HepG2 (cell line): ENCODE measurements around the gene CENATAC. TPM values are rescaled to one million over a fixed set of nuclear protein-coding genes. Genes with fewer than 3 reads are reported as not detected.
"Not testable (repeated sequence)": the region's sequence is repeated elsewhere in the genome, so short reads cannot be mapped to it uniquely, and the experiment has no call there.

ENCODE experiments used
- ATAC-seq: fragments of 200-7000 bp; cut with Tn5 transposase; 3 replicates; pipeline ENCODE4 v1.9.1; 2020; ENCODE audit warnings: mild to moderate bottlenecking, moderate library complexity
- BruUV-seq: library from RNA; stranded (reverse); fragments of 400-500 nt; replicated peaks from 2 replicates; lab custom pipeline; 2021; lab: Mats Ljungman, UMichigan
- CTCF ChIA-PET: fragments of 300-600 bp; formaldehyde crosslinking; extraction: SDS; loops from one replicate; lab custom pipeline; 2021; ENCODE audit warnings: low total read pairs, inconsistent platforms, low intra/inter-chr PET ratio; lab: Yijun Ruan, JAX
- POLR2A ChIA-PET: fragments of 350-600 bp; sonication (Branson Sonifier 250); formaldehyde crosslinking; loops from one replicate; lab custom pipeline; 2020; ENCODE audit warnings: antibody characterized with exemption, inconsistent platforms; lab: Yijun Ruan, JAX
- DNase-seq: peaks from one replicate; pipeline ENCODE4 v3.0.0-alpha.2; 2015; ENCODE audit warnings: low spot score
- FAIRE-seq: peaks from 3 replicates; lab custom pipeline; 2011; peaks lifted over from hg19 to GRCh38; lab: Jason Lieb, UNC
- H2AFZ ChIP-seq: one replicate; pipeline ENCODE4 v1.6.1; 2011; ENCODE audit warnings: low read length, inconsistent platforms
- H3K27ac ChIP-seq: fragments of 300-600 bp; 3 replicates; pipeline ENCODE4 v1.8.0; 2011; ENCODE audit warnings: mixed run types, mild to moderate bottlenecking, mixed read lengths, low read length, inconsistent platforms; ENCODE audit not compliant: insufficient read depth; ENCODE audit errors: extremely low read length
- H3K27me3 ChIP-seq, 2 experiments: fragments of 200-600 bp in 1 of 2; 2 replicates in 1 of 2; 3 replicates in 1 of 2; pipeline versions ENCODE4 v1.6.0 to v1.8.0; 2011; ENCODE audit warnings: low read length in 2 of 2, mild to moderate bottlenecking in 2 of 2, moderate library complexity in 2 of 2, inconsistent platforms in 1 of 2; ENCODE audit not compliant: insufficient read depth in 2 of 2, control insufficient read depth in 1 of 2
- H3K36me3 ChIP-seq, 2 experiments: fragments of 200-600 bp in 1 of 2; replicated peaks in 1 of 2; 2 replicates in 1 of 2; 3 replicates in 1 of 2; pipeline versions ENCODE4 v1.5.1 to v1.8.0; 2011; ENCODE audit warnings: low read length in 2 of 2, inconsistent platforms in 1 of 2; ENCODE audit not compliant: insufficient read depth in 2 of 2, control insufficient read depth in 1 of 2
- H3K4me1 ChIP-seq: 2 replicates; pipeline ENCODE4 v1.5.1; 2012; ENCODE audit warnings: low read length, inconsistent platforms; ENCODE audit not compliant: insufficient read depth
- H3K4me2 ChIP-seq: 2 replicates; pipeline ENCODE4 v1.6.0; 2011; ENCODE audit warnings: low read depth, low read length, inconsistent platforms
- H3K4me3 ChIP-seq, 3 experiments: fragments of 200-600 bp in 1 of 3; sonication (generic), shearing (Covaris generic) in 1 of 3; replicated peaks in 1 of 3; 2 replicates each; pipeline ENCODE4 v1.5.1; 2011 to 2016; ENCODE audit warnings: low read length in 3 of 3, inconsistent platforms in 2 of 3, low read depth in 2 of 3, mild to moderate bottlenecking in 2 of 3, control low read depth in 1 of 3, mixed read lengths in 1 of 3; ENCODE audit not compliant: insufficient read depth in 1 of 3
- H3K79me2 ChIP-seq: one replicate; pipeline ENCODE4 v1.6.1; 2011; ENCODE audit warnings: low read length, inconsistent platforms; ENCODE audit not compliant: insufficient read depth
- H3K9ac ChIP-seq: 2 replicates; pipeline ENCODE4 v1.6.0; 2011; ENCODE audit warnings: mild to moderate bottlenecking, low read depth, low read length, inconsistent platforms; ENCODE audit not compliant: insufficient read depth
- H3K9me3 ChIP-seq: 2 replicates; pipeline ENCODE4 v1.5.1; 2012; ENCODE audit warnings: mild to moderate bottlenecking, low read length
- H4K20me1 ChIP-seq: 2 replicates; pipeline ENCODE4 v1.6.0; 2011; ENCODE audit warnings: inconsistent platforms, mild to moderate bottlenecking, low read length, moderate library complexity; ENCODE audit not compliant: insufficient read depth
- MNT ChIP-seq: fragments of 450-650 bp; IDR thresholded peaks from 2 replicates; pipeline ENCODE4 v1.6.1; 2016
- ZMYM2 ChIP-seq: sonication (generic); formaldehyde crosslinking; IDR thresholded peaks from 2 replicates; pipeline ENCODE4 v1.8.0; 2022; ENCODE audit warnings: mild to moderate bottlenecking, missing genetic modification reagents
- ZNF256 ChIP-seq: sonication (generic); formaldehyde crosslinking; conservative IDR thresholded peaks from 2 replicates; pipeline ENCODE4 v1.4.0; 2020; ENCODE audit warnings: missing genetic modification reagents
- ZNF274 ChIP-seq: sonication (generic); formaldehyde crosslinking; IDR thresholded peaks from 2 replicates; pipeline ENCODE4 v1.5.1; 2020; ENCODE audit warnings: mild to moderate bottlenecking, missing genetic modification reagents
- ZNF430 ChIP-seq: sonication (generic); formaldehyde crosslinking; IDR thresholded peaks from 2 replicates; pipeline ENCODE4 v1.9.0; 2021; ENCODE audit warnings: mild to moderate bottlenecking, missing genetic modification reagents
- ZNF580 ChIP-seq: IDR thresholded peaks from 2 replicates; pipeline ENCODE4 v1.6.1; 2016; ENCODE audit warnings: low read depth, borderline replicate concordance
- ZNF687 ChIP-seq: sonication (generic); formaldehyde crosslinking; IDR thresholded peaks from 2 replicates; pipeline ENCODE4 v1.5.1; 2020; ENCODE audit warnings: mild to moderate bottlenecking, missing genetic modification reagents, moderate library complexity
- WGBS: methylation state at CpG from one replicate; pipeline ENCODE4 v1.1.6; 2017; ENCODE audit warnings: low lambda C conversion rate; 5-methylcytosine and 5-hydroxymethylcytosine counted together
- in situ Hi-C: cut with HindIII; loops from 2 replicates; pipeline ENCODE4 v1.10.0; 2017; ENCODE audit warnings: low pct_unique_long_range_greater_than_20kb; ENCODE audit not compliant: extremely low pct_ligation_motif_present
- intact Hi-C: fragments of 100-400 bp; cut with micrococcal nuclease; formaldehyde crosslinking; loops from one replicate; pipeline ENCODE4 v1.10.0; 2022; ENCODE audit not compliant: unreplicated experiment
- polyA plus RNA-seq, 8 experiments: library from polyadenylated mRNA; depleted of rRNA in 3 of 8; stranded (reverse) in 7 of 8; unstranded in 1 of 8; fragments of >200 nt; fragmentation: Illumina TruSeq in 4 of 8; extraction: Trizol in 4 of 8; gene quantifications; 2 replicates each; pipeline versions ENCODE4 v1.2.1 to v1.2.3, GENCODE V29; 2011 to 2016; ENCODE audit warnings: low read depth in 4 of 8, missing spikeins in 1 of 8, mixed read lengths in 1 of 8; ENCODE audit not compliant: insufficient read depth in 1 of 8
- total RNA-seq, 5 experiments: library from RNA; depleted of rRNA; stranded (reverse); fragments of >200 nt; fragmentation: Illumina TruSeq; extraction: Trizol; gene quantifications; 2 replicates each; pipeline ENCODE4 v1.2.3, GENCODE V29; 2016; ENCODE audit warnings: low read depth in 1 of 5

The CENATAC gene
- total and polyA plus RNA-seq, 2 of the 13 experiments (the other 11 are each of a cell fraction or from before 2014, with no cell fraction given) = 21.7 to 25.0 TPM

- no peaks in the 10 kb centered on the region for H3K79me2 ChIP-seq
- no peak overlapping the region for H3K4me2 ChIP-seq
- H3K4me3 ChIP-seq = no peak overlapping the region
- in situ Hi-C loops = no loop called here
- no peaks in the 10 kb centered on the region for H4K20me1 ChIP-seq
- H3K27me3 ChIP-seq = peaks cover 0 to 20% of the 10 kb centered on the region in 2 experiments; a peak in 2 of 5 replicates
- DNase-seq (no peak), FAIRE-seq (no peak), ATAC-seq (no peak; the same call in 2 of the 3 replicates)
- 62% methylated on average over 18 of the region's 21 CpGs for WGBS
- POLR2A ChIA-PET = no interaction called here
- H3K9ac ChIP-seq = no peak overlapping the region
- H3K36me3 ChIP-seq = no peaks in the 10 kb centered on the region
- H2AFZ ChIP-seq = no peak overlapping the region
- BruUV-seq = no TSS peak
- no peaks in the 10 kb centered on the region for H3K9me3 ChIP-seq
- TF ChIP-seq ZNF256 = no peak
- no peak for TF ChIP-seq ZNF430 (CRISPR knock-in tag)
- TF ChIP-seq ZNF687 = peak; percentile 16; the same call in 1 of the 2 replicates
- TF ChIP-seq ZNF580 (CRISPR knock-in tag) = no peak
- TF ChIP-seq ZMYM2 = no peak
- no peak for TF ChIP-seq ZNF274 (CRISPR knock-in tag)
- TF ChIP-seq MNT = 0 out of 2 replicates have a peak, but pooled peaks have one; percentile 7
- no peaks in the 10 kb centered on the region for H3K4me1 ChIP-seq
- no peak overlapping the region for H3K27ac ChIP-seq
- CTCF ChIA-PET = no interaction called here
- intact Hi-C loops = no loop called here
These were observed 17.6 kb upstream of the CENATAC start for GRCh38 chr11:118980191-118980881.

GRCh38 chr11:118984337-118984736 is 13.6 kb upstream of the CENATAC start:
- H3K4me2 ChIP-seq, H3K36me3 ChIP-seq, H4K20me1 ChIP-seq, ATAC-seq, in situ Hi-C loops, CTCF ChIA-PET, H3K4me3 ChIP-seq, FAIRE-seq, H3K27ac ChIP-seq, H3K9me3 ChIP-seq, intact Hi-C loops, DNase-seq, H3K9ac ChIP-seq, BruUV-seq, H3K4me1 ChIP-seq, H3K79me2 ChIP-seq, H2AFZ ChIP-seq, POLR2A ChIA-PET: not testable (repeated sequence)
- 68% methylated on average over 8 of the region's 8 CpGs for WGBS
- H3K27me3 ChIP-seq = peaks cover 0 to 12% of the 10 kb centered on the region in 2 experiments; a peak in 2 of 5 replicates
